ENCODE data around the gene PLOD2. TPM values are rescaled to one million over a fixed set of nuclear protein-coding genes. Genes with fewer than 3 reads are reported as not detected.

PLOD2 gene
- total and polyA plus RNA-seq, 2 of the 4 experiments (the other 2 are of a cell fraction) = 84.0 to 117 TPM

GRCh38 chr3:146177519-146177918, 16.5 kb upstream of the PLOD2 start:
- no peaks in the 10 kb centered on the region for H4K20me1 ChIP-seq (ENCODE audit: insufficient read depth, low read length)
- DNase-seq (no peak), ATAC-seq (ENCODE audit: low read depth) (no peak)
- H3K23ac ChIP-seq (ENCODE audit: low read depth, low read length) = no peak overlapping the region
- H3K27ac ChIP-seq (ENCODE audit: insufficient read depth, low read length) = no peak overlapping the region
- ChIA-PET CTCF (no interaction called here), POLR2A (ENCODE audit: unreplicated experiment) (no interaction called here)
- H2AK5ac ChIP-seq (ENCODE audit: low read depth, low read length) = no peak overlapping the region
- H3K9me1 ChIP-seq (ENCODE audit: insufficient read depth, low read length) = no peaks in the 10 kb centered on the region; the same call in 1 of the 2 replicates
- no TSS peak for BruUV-seq (replicated peaks)
- H2BK5ac ChIP-seq (ENCODE audit: low read depth, low read length, poor library complexity, severe bottlenecking) = no peak overlapping the region
- no CpG with 5 or more reads among the region's 1 CpG for WGBS, 2 experiments (ENCODE audit: extremely low coverage in 2 of 2, insufficient read length in 1 of 2)
- no peak overlapping the region for H3K4ac ChIP-seq (ENCODE audit: low read depth, low read length)
- H2BK120ac ChIP-seq (ENCODE audit: low read depth, low read length) = no peak overlapping the region
- H3K4me2 ChIP-seq (ENCODE audit: low read depth, low read length) = no peak overlapping the region
- no peak overlapping the region for H4K91ac ChIP-seq (ENCODE audit: insufficient read depth, low read depth, low read length)
- no peaks in the 10 kb centered on the region for H3K36me3 ChIP-seq (ENCODE audit: control insufficient read depth, insufficient read depth, low read length)
- 0 out of 2 replicates have a peak overlapping the region, but pooled peaks have one; percentile 18 for H3K14ac ChIP-seq (replicated peaks; ENCODE audit: low read depth, low read length)
- H2AFZ ChIP-seq (replicated peaks; ENCODE audit: low read length, poor library complexity) = no peak overlapping the region
- no peak overlapping the region for H2AK9ac ChIP-seq (replicated peaks; ENCODE audit: low read depth, low read length, poor library complexity)
- no peak overlapping the region for H3K18ac ChIP-seq (ENCODE audit: low read depth, low read length)
- no peak overlapping the region for H4K8ac ChIP-seq (ENCODE audit: low read depth in 2 of 2, low read length in 2 of 2)
- dilution Hi-C loops (cut with HindIII; ENCODE audit: low sequenced_read_pairs, unreplicated experiment) (no loop called here), in situ Hi-C loops (cut with MboI; ENCODE audit: low sequenced_read_pairs) (loop anchor here (10.0 kb wide), 1 partner anchor 403 kb away; no protein-coding TSS in a partner anchor), intact Hi-C loops (cut with micrococcal nuclease) (no loop called here)
- no peaks in the 10 kb centered on the region for H3K9me3 ChIP-seq (ENCODE audit: control insufficient read depth, insufficient read depth, low read length)
- H3K79me1 ChIP-seq (ENCODE audit: low read depth in 1 of 2, low read length in 2 of 2) = no peaks in the 10 kb centered on the region
- no peak overlapping the region for H2BK20ac ChIP-seq (ENCODE audit: low read depth, low read length)
- H3K4me1 ChIP-seq (ENCODE audit: control insufficient read depth, insufficient read depth, low read length) = no peaks in the 10 kb centered on the region
- H3K4me3 ChIP-seq (ENCODE audit: insufficient read depth, low read depth, low read length) = no peak overlapping the region
- no peak overlapping the region for H3K56ac ChIP-seq (ENCODE audit: extremely low read depth, insufficient read depth, low read length)
- H2BK15ac ChIP-seq (ENCODE audit: low read depth, low read length) = 0 out of 3 replicates have a peak overlapping the region, but pooled peaks have one; percentile 45
- TF ChIP-seq MAZ (IDR thresholded peaks at IDR 0.05; ENCODE audit: borderline replicate concordance, low read depth, low read length) (no peak), CHD1 (IDR thresholded peaks at IDR 0.05; ENCODE audit: low read depth, low read length) (no peak), BHLHE40 (IDR thresholded peaks at IDR 0.05; ENCODE audit: low read depth, low read length) (no peak), MAFK (IDR thresholded peaks at IDR 0.05; ENCODE audit: low read depth, low read length) (no peak), MXI1 (IDR thresholded peaks at IDR 0.05; ENCODE audit: borderline replicate concordance, low read depth, low read length) (no peak), RCOR1 (IDR thresholded peaks at IDR 0.05; ENCODE audit: insufficient replicate concordance, low read length) (no peak), NFE2L2 (IDR thresholded peaks at IDR 0.05; ENCODE audit: low read depth, low read length) (no peak), USF2 (IDR thresholded peaks at IDR 0.05; ENCODE audit: low read depth, low read length) (no peak), POLR2A (IDR thresholded peaks at IDR 0.05; ENCODE audit: low read depth, low read length) (no peak), RFX5 (IDR thresholded peaks at IDR 0.05; ENCODE audit: low read depth, low read length) (no peak), ELK1 (IDR thresholded peaks at IDR 0.05; ENCODE audit: borderline replicate concordance, low read depth, low read length) (no peak), RAD21 (IDR thresholded peaks at IDR 0.05; ENCODE audit: low read length) (no peak), FOS (IDR thresholded peaks at IDR 0.05; ENCODE audit: low read depth, low read length) (no peak), CTCF (conservative IDR thresholded peaks at IDR 0.05; ENCODE audit: low read depth, low read length) (no peak), CEBPB (IDR thresholded peaks at IDR 0.05; ENCODE audit: low read depth, low read length) (no peak), SMC3 (IDR thresholded peaks at IDR 0.05; ENCODE audit: low read depth, low read length) (no peak)
- no peaks in the 10 kb centered on the region for H3K27me3 ChIP-seq (ENCODE audit: control insufficient read depth, insufficient read depth, low read length)
- H3K9ac ChIP-seq (ENCODE audit: low read depth, low read length) = no peak overlapping the region
- no peak overlapping the region for H4K5ac ChIP-seq (ENCODE audit: low read depth, low read length)

Data from IMR-90 (cell line).